IPS DF 6.9 (cell line): ENCODE data around the gene DTNB.
A peak's percentile ranks its signal among the peaks of the same experiment; 100 is the strongest.

ENCODE experiments used
- DNase-seq: peaks from one replicate; pipeline ENCODE4 v3.0.0-alpha.2; 2013; ENCODE audit warnings: low read depth, low spot score
- H3K27ac ChIP-seq: one replicate; pipeline ENCODE4 v1.5.1; 2013; ENCODE audit warnings: low read length, control low read depth
- H3K27me3 ChIP-seq: 2 replicates; pipeline ENCODE4 v1.6.1; 2013; ENCODE audit warnings: mild to moderate bottlenecking, low read length; ENCODE audit not compliant: control insufficient read depth, insufficient read depth
- H3K36me3 ChIP-seq: 2 replicates; pipeline ENCODE4 v1.6.1; 2013; ENCODE audit warnings: low read length; ENCODE audit not compliant: control insufficient read depth, insufficient read depth
- H3K4me1 ChIP-seq: 2 replicates; pipeline ENCODE4 v1.6.1; 2013; ENCODE audit warnings: low read length; ENCODE audit not compliant: control insufficient read depth, insufficient read depth
- H3K4me3 ChIP-seq: 2 replicates; pipeline ENCODE4 v1.5.1; 2013; ENCODE audit warnings: mild to moderate bottlenecking, low read length
- H3K9me3 ChIP-seq: 2 replicates; pipeline ENCODE4 v1.6.1; 2013; ENCODE audit warnings: low read length, inconsistent platforms; ENCODE audit not compliant: control insufficient read depth, insufficient read depth
- WGBS: extraction: QIAGEN DNeasy Blood & Tissue Kit; methylation state at CpG from one replicate; pipeline ENCODE4 v1.1.7; 2013; ENCODE audit warnings: mixed read lengths, missing lambda C conversion rate; ENCODE audit not compliant: insufficient read length, insufficient coverage; 5-methylcytosine and 5-hydroxymethylcytosine counted together

DTNB gene

GRCh38 chr2:25383806-25384205 is 289.6 kb downstream of the DTNB start:
- no CpG with 5 or more reads among the region's 9 CpGs for WGBS
- Histone ChIP-seq H3K4me1 (no peaks in the 10 kb centered on the region), H3K27me3 (no peaks in the 10 kb centered on the region), H3K9me3 (no peaks in the 10 kb centered on the region), H3K27ac (no peak overlapping the region), H3K36me3 (no peaks in the 10 kb centered on the region), H3K4me3 (no peak overlapping the region)
- DNase-seq: no peak

GRCh38 chr2:25381502-25381901 is 291.9 kb downstream of the DTNB start:
- H3K27ac ChIP-seq: no peak overlapping the region
- H3K4me1 ChIP-seq: peaks cover 4% of the 10 kb centered on the region; the same call in 1 of the 2 replicates
- H3K9me3 ChIP-seq: no peaks in the 10 kb centered on the region
- no peaks in the 10 kb centered on the region for H3K27me3 ChIP-seq
- no peak overlapping the region for H3K4me3 ChIP-seq
- no CpG with 5 or more reads among the region's 7 CpGs for WGBS
- H3K36me3 ChIP-seq: no peaks in the 10 kb centered on the region
- no peak for DNase-seq

GRCh38 chr2:25380586-25381375 is 292.6 kb downstream of the DTNB start:
- no peaks in the 10 kb centered on the region for H3K27me3 ChIP-seq

GRCh38 chr2:25380023-25380422 is 293.4 kb downstream of the DTNB start:
- no peak overlapping the region for H3K27ac ChIP-seq
- DNase-seq: no peak
- no peaks in the 10 kb centered on the region for H3K27me3 ChIP-seq

More at GRCh38 chr2:25380586-25381375, 292.6 kb downstream of the DTNB start:
- no peak for DNase-seq
- Histone ChIP-seq H3K27ac (no peak overlapping the region), H3K4me1 (peaks cover 8% of the 10 kb centered on the region; the same call in 1 of the 2 replicates), H3K9me3 (no peaks in the 10 kb centered on the region), H3K36me3 (no peaks in the 10 kb centered on the region), H3K4me3 (no peak overlapping the region)
- no CpG with 5 or more reads among the region's 12 CpGs for WGBS

GRCh38 chr2:25379535-25379934 is 293.8 kb downstream of the DTNB start:
- Histone ChIP-seq H3K27ac (no peak overlapping the region), H3K9me3 (no peaks in the 10 kb centered on the region), H3K27me3 (no peaks in the 10 kb centered on the region), H3K36me3 (no peaks in the 10 kb centered on the region), H3K4me1 (peaks cover 8% of the 10 kb centered on the region; the same call in 1 of the 2 replicates), H3K4me3 (no peak overlapping the region)
- WGBS: no CpG with 5 or more reads among the region's 6 CpGs
- no peak for DNase-seq

More at GRCh38 chr2:25380023-25380422, 293.4 kb downstream of the DTNB start:
- Histone ChIP-seq H3K4me3 (no peak overlapping the region), H3K9me3 (no peaks in the 10 kb centered on the region), H3K36me3 (no peaks in the 10 kb centered on the region), H3K4me1 (peaks cover 8% of the 10 kb centered on the region; the same call in 1 of the 2 replicates)
- WGBS: no CpG with 5 or more reads among the region's 5 CpGs

- DNase-seq: no peak
- no CpG with 5 or more reads among the region's 10 CpGs for WGBS
- no peaks in the 10 kb centered on the region for H3K27me3 ChIP-seq
These were observed 294.5 kb downstream of the DTNB start for GRCh38 chr2:25378731-25379490.

GRCh38 chr2:25377822-25378421 is 295.5 kb downstream of the DTNB start:
- no peaks in the 10 kb centered on the region for H3K9me3 ChIP-seq
- H3K4me3 ChIP-seq: no peak overlapping the region
- H3K4me1 ChIP-seq: peaks cover 8% of the 10 kb centered on the region; the same call in 1 of the 2 replicates
- no peaks in the 10 kb centered on the region for H3K27me3 ChIP-seq
- no CpG with 5 or more reads among the region's 22 CpGs for WGBS
- no peak overlapping the region for H3K27ac ChIP-seq
- no peaks in the 10 kb centered on the region for H3K36me3 ChIP-seq
- DNase-seq: no peak

More at GRCh38 chr2:25378731-25379490, 294.5 kb downstream of the DTNB start:
- Histone ChIP-seq H3K4me1 (peaks cover 8% of the 10 kb centered on the region; the same call in 1 of the 2 replicates), H3K36me3 (no peaks in the 10 kb centered on the region), H3K4me3 (no peak overlapping the region), H3K27ac (no peak overlapping the region), H3K9me3 (no peaks in the 10 kb centered on the region)

GRCh38 chr2:25376750-25377621 is 296.4 kb downstream of the DTNB start:
- H3K4me1 ChIP-seq: peaks cover 9% of the 10 kb centered on the region; the same call in 1 of the 2 replicates
- no peak overlapping the region for H3K4me3 ChIP-seq
- H3K27ac ChIP-seq: no peak overlapping the region
- WGBS: no CpG with 5 or more reads among the region's 52 CpGs
- no peaks in the 10 kb centered on the region for H3K27me3 ChIP-seq
- no peaks in the 10 kb centered on the region for H3K9me3 ChIP-seq
- no peaks in the 10 kb centered on the region; the same call in 1 of the 2 replicates for H3K36me3 ChIP-seq
- peak; percentile 75 for DNase-seq

- WGBS: no CpG with 5 or more reads among the region's 16 CpGs
- Histone ChIP-seq H3K27me3 (no peaks in the 10 kb centered on the region), H3K9me3 (no peaks in the 10 kb centered on the region), H3K4me1 (peaks cover 9% of the 10 kb centered on the region; the same call in 1 of the 2 replicates), H3K27ac (no peak overlapping the region), H3K4me3 (no peak overlapping the region), H3K36me3 (no peaks in the 10 kb centered on the region; the same call in 1 of the 2 replicates)
- DNase-seq: no peak
These were observed 297.3 kb downstream of the DTNB start for GRCh38 chr2:25375989-25376545.
